Peyer's patch (tissue), 4 donors: ENCODE measurements around the gene ICA1.

ENCODE experiments used
- CTCF ChIP-seq, 6 experiments: fragments of 450-650 bp in 4 of 6; fragments of 200-600 bp in 2 of 6; sonication (generic) in 1 of 6; IDR thresholded peaks; one replicate each; pipeline ENCODE4 v1.5.1; 2017 to 2019; ENCODE audit warnings: antibody characterized with exemption in 6 of 6, mild to moderate bottlenecking in 3 of 6, moderate library complexity in 1 of 6
- POLR2A ChIP-seq, 2 donors: fragments of 450-650 bp; IDR thresholded peaks; one replicate each; pipeline ENCODE4 v1.5.1; 2017; ENCODE audit warnings: antibody characterized with exemption in 2 of 2, mild to moderate bottlenecking in 2 of 2, moderate library complexity in 2 of 2

DNA sequence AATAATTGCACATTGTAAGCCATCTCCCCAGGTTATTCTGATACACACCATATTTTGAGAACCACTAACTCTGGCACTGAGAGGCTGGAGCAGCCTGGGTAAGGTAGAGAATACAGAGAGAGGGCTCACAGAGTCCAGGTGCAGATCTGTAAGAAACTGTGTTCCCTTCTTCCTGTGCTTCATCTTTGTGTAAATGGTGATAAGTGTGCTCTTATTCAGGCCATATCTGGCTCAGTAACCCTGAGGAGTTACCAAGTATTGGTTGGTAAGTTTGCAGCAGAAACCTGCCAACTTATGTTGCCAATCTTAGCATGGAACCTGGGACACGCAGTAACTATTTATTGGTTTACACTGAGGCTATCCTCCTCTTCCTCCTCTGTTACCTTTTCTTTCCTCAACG is 16.2 kb upstream of the ICA1 start:
- TF ChIP-seq CTCF (IDR thresholded peaks at IDR 0.05) (no peak), POLR2A (IDR thresholded peaks at IDR 0.05) (no peak)
